GM19324 (cell line): ENCODE results near the gene KCNH8.
"Not testable (repeated sequence)": the region's sequence is repeated elsewhere in the genome, so short reads cannot be mapped to it uniquely, and the experiment has no call there.

Experiments used
- ATAC-seq: cut with Tn5 transposase; IDR thresholded peaks from one replicate; pipeline ENCODE4 v1.9.1; 2021; ENCODE audit warnings: mild to moderate bottlenecking, moderate library complexity; ENCODE audit not compliant: unreplicated experiment, low FRiP score

KCNH8 gene

GRCh38 chr3:19147905-19148767, at the start of gene KCNH8:
Gene KCNH8 (plus strand): TSS chr3:19148510. CDS start chr3:19148720, 210 bp downstream.
- ATAC-seq = no peak

- not testable (repeated sequence) for ATAC-seq
These were observed 45.5 kb upstream of the KCNH8 start for GRCh38 chr3:19102654-19103290.

GRCh38 chr3:19103510-19103909, 44.8 kb upstream of the KCNH8 start:
- ATAC-seq = no peak

GRCh38 chr3:19104459-19104858, 43.9 kb upstream of the KCNH8 start:
- no peak for ATAC-seq

- ATAC-seq = no peak
These were observed 42.5 kb upstream of the KCNH8 start for GRCh38 chr3:19105826-19106225.

- no peak for ATAC-seq
These were observed 42.0 kb upstream of the KCNH8 start for GRCh38 chr3:19106307-19106706.

- ATAC-seq = no peak
These were observed 40.6 kb upstream of the KCNH8 start for GRCh38 chr3:19107719-19108118.

GRCh38 chr3:19110335-19110895, 37.9 kb upstream of the KCNH8 start:
- no peak for ATAC-seq

GRCh38 chr3:19114461-19114860, 33.8 kb upstream of the KCNH8 start:
- ATAC-seq = no peak

- ATAC-seq = no peak
These were observed 32.1 kb upstream of the KCNH8 start for GRCh38 chr3:19116239-19116638.

- no peak for ATAC-seq
These were observed 23.6 kb upstream of the KCNH8 start for GRCh38 chr3:19124752-19125151.

- no peak for ATAC-seq
These were observed 8.4 kb upstream of the KCNH8 start for GRCh38 chr3:19139863-19140262.

GRCh38 chr3:19146685-19147650, 1.3 kb upstream of the KCNH8 start:
- peak; percentile 88 for ATAC-seq

- no peak for ATAC-seq
These were observed 420 bp downstream of the KCNH8 start for GRCh38 chr3:19148768-19149091.

- ATAC-seq = no peak
These were observed 1.1 kb downstream of the KCNH8 start for GRCh38 chr3:19149368-19149767.

- ATAC-seq = no peak
These were observed 2.9 kb downstream of the KCNH8 start for GRCh38 chr3:19151171-19151570.

GRCh38 chr3:19154693-19155250, 6.5 kb downstream of the KCNH8 start:
- ATAC-seq = no peak

GRCh38 chr3:19155375-19155774, 7.1 kb downstream of the KCNH8 start:
- ATAC-seq = no peak

- no peak for ATAC-seq
These were observed 11.8 kb downstream of the KCNH8 start for GRCh38 chr3:19159966-19160635.

- ATAC-seq = no peak
These were observed 17.3 kb downstream of the KCNH8 start for GRCh38 chr3:19165654-19166053.
